22Rv1 (cell line): ENCODE data around the gene CENPP.

Experiments used
- ZFX ChIP-seq: fragments of 450-650 bp; IDR thresholded peaks from 2 replicates; pipeline ENCODE4 v1.6.1; 2017; ENCODE audit warnings: antibody characterized with exemption, borderline replicate concordance
- TF ChIP-seq, protein P1 (sequence below): fragments of 450-650 bp; IDR thresholded peaks from 2 replicates; pipeline ENCODE4 v1.5.1; 2017; ENCODE audit warnings: mild to moderate bottlenecking

DNA sequence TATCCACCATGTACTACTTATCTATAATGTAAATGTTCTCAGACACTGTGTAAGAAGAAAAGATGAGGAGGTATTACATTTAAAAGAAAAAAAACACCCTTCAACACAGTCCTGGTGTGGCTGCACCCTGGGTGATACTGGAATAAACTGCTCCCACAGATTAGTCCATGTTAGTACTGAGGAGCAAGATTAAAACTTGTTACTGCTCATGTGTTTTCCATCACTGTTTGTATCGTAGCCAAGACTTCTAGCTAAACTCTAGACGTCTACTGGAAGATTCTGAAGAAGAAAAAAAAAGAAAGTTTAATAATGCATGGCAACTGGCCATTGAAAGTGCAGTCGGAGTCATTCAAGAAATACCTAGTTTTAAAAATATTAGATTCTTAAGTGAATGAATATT lies 156.6 kb downstream of the CENPP start, which contains the start of gene ASPN:
- TF ChIP-seq, protein P1, sequence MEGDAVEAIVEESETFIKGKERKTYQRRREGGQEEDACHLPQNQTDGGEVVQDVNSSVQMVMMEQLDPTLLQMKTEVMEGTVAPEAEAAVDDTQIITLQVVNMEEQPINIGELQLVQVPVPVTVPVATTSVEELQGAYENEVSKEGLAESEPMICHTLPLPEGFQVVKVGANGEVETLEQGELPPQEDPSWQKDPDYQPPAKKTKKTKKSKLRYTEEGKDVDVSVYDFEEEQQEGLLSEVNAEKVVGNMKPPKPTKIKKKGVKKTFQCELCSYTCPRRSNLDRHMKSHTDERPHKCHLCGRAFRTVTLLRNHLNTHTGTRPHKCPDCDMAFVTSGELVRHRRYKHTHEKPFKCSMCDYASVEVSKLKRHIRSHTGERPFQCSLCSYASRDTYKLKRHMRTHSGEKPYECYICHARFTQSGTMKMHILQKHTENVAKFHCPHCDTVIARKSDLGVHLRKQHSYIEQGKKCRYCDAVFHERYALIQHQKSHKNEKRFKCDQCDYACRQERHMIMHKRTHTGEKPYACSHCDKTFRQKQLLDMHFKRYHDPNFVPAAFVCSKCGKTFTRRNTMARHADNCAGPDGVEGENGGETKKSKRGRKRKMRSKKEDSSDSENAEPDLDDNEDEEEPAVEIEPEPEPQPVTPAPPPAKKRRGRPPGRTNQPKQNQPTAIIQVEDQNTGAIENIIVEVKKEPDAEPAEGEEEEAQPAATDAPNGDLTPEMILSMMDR = no peak
- no peak for TF ChIP-seq ZFX
